Epidermal melanocyte (primary cell): ENCODE data around the gene ERC2.

Experiments used
- DNase-seq: peaks from one replicate; pipeline ENCODE4 v3.0.0; 2011; ENCODE audit warnings: low spot score; ENCODE audit not compliant: insufficient read length

The ERC2 gene

DNA sequence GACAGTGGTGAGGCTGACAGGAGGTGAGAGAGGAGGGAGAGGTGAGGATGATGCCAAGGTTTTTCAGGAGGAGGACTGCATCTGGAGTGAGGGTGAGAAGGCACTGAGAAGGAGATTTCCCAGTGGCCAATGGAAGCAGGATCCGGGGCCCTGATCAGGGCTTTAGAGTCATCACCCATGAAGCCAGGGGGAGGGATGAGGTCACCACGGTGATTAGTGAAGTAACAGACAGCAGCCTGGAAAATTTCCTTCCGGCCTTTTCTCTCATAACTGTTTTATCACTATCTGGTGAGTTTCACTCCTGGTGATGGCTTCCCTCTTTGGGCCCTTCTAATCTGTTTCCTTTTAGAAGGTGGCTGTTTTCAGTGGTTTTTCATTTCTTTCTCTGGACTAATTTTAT, 900.7 kb downstream of the ERC2 start:
- DNase-seq, result no peak

DNA sequence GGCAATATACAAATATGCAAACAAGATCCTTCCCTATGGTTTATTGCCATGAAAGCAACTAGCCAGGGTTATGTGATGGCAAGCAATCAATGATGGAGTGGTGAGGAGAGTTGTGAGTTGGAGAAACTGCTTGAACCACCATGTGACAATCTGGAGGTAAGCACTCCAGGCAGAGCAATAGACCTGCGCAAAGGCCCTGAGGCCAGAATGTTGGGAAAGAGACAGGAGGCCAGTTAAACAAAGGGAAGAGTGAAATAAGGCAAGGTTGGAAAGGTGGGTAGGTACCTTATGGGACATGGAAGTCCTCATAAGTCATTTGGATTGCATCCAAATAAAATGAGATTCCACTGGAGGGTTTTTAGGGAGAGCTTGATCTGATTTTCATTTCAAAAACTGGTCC, 901.1 kb downstream of the ERC2 start:
- no peak for DNase-seq

DNA sequence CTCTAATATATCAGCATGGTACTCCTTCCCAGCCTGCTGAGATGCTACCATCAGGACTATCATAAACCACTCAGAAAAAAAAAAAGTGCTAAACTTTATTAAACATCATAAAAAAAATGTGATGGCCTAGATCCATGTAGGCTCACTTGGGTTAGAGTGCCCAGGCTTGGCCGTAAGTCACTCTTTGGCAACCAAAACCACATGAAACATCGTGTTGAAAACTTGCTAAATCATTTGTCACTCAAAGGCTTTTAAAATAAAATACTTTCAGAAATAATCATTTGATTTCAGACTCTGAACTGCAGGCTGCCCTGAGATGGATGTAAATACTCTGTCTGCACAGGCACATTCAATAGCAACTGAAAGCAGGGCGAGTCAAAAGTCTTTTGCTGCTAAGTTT, 902.7 kb downstream of the ERC2 start:
- no peak for DNase-seq

DNA sequence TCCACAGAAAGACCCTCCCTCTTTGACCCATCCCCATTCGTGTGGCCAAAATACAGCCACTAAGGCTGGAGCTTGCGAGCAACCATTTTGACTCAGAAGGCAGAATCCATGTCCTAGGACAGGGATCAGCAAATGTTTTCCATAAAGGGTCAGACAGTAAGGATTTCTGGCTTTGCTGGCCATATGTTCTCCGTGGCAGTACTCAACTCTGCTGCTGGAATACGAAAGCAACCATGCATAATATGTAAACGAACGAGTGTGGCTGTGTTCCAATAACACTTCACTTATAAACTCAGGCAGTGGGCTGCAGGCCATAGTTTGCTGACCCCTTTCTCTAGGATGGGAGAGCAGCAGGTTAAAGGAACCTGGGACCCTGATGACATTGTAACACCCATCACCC, 903.5 kb downstream of the ERC2 start:
- DNase-seq, result no peak

DNA sequence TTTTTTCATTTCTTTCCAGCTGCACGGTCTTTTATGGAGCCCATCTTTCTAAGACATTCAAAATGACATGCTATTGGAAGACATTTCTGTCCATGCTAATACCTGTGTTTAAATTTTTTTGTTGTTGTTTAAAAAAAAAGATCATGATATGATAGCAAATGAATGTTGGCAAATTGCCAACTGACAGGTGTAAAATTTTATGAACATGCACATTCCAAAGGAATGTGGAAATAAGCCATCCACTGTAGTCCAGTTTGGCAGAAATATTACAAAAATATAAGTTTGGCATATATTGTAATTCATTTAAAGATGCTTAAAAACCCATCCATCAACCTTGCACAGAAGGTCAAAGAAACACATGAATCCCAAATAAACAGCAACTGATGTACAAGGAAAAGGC, 905.6 kb downstream of the ERC2 start:
- DNase-seq, result no peak

DNA sequence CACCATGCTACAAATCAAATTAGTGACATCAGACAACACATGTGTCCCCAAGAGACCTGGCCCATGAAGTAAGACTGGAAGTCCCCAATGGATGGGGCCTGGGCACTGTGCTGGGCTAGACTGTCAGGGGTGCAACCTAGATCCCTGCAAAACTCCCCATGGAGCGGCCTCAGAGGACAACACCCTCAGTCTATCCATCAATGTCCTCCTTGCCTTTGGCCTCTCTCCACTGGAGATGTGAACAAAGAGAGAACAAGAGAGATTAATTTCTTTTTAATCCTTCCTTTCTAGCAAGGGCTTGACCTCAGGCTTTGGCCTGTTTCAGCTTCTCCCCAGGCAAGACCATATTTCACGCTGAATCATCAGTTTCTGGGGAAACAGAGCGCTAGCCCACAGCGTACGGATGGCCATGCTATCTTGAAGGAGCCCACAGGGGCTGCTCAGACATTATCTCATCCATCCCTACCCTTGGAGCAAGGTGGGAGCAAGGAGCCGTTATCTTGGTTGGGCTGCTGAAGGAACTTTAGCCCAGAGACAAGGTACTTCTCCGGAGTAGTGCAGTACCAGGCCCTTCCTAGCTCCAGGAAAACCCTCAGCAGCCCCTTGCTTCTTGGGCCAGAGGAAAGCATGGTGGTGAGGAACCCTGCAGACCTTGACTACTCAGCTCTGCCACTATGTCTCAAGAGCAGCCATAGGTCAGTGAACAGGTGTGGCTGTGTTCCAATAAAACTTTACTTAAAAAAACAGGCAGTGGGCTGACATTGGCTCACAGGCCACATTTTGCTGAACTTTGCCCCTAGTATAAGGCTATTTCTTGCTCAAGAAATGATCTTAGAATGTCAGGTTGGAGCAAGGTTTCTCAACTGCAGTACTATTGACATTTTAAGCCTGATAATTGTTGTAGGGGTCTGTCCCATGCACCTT, 908.5 kb downstream of the ERC2 start:
- no peak for DNase-seq

DNA sequence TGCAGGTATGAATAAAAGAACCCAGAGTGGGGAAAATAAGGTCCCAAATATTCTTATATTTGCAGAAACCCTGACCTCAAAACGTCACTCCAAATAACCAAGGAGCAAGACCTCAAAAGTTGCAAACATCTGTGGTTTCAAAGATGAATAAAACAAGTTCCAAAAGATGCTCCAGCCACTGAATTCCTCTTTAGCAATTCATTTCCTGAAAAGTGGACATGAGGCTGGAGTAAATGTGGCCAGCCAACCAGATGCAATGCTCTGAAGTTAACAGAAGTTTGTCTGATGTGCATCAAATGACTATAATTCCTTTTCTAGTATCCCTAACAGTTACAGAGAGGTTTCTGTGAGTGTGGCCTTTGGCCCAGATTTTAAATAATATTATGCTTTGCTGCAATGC, 910.0 kb downstream of the ERC2 start:
- DNase-seq, result no peak

DNA sequence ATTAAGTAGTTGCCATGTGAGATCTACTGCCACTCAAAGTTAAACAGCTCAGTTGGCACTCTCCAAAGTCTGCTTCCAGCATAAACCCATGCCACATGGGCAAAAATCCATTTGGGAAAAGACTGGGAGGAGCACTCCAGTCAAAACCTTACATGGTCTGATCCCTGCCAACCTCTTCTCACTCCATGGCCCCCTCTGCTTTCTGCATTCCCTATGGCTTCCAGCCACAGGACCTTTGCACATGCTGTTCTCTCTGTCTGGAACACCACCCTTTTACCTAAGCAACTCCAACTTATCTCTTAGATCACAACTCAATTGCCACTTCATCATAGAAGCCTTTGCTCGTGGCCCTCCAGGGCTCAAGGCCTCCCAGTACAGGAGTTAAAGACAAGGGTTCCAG, 910.7 kb downstream of the ERC2 start:
- no peak for DNase-seq

DNA sequence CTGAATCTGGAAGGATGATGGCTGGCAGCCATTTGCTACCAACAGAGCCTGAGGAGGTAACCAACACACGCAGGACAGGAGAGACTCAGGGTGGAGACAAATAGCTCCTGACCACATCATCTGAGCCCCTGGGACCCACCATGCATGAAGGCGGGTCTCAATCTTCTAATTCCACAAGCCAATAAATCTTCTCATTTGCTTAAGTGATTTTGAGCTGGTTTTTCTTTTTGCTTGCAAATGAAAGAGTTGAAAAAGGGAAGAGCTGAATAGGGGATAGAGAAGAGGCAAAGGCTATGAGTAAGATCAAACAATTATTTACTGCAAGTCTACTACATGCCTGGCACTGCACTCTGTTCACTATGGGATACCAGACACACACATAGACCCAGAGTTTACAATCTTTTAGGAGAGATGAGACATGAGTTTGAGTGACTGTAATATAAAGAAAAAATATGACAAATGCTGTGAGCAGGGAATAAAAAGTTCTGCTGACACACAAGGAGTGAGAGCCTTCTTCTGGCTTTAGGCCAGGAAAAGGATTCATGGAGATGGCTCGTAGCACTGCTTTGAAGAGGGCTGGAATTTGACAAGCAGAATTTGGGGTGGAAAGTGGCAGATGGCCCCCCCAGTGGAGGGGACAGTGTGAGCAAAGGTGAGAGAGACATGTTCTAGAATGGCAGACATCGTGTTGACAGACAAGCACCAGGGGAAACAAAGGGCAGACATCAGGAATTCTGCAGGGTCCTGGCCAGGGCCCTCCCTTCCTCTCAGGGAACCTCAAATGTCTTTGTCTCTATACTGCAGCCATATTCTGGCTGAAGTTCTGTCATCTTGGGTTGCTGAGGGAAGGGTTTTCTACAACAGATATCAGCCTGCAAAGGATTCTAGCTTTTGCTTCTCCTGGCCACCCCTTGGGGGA, 911.4 kb downstream of the ERC2 start:
- no peak for DNase-seq

DNA sequence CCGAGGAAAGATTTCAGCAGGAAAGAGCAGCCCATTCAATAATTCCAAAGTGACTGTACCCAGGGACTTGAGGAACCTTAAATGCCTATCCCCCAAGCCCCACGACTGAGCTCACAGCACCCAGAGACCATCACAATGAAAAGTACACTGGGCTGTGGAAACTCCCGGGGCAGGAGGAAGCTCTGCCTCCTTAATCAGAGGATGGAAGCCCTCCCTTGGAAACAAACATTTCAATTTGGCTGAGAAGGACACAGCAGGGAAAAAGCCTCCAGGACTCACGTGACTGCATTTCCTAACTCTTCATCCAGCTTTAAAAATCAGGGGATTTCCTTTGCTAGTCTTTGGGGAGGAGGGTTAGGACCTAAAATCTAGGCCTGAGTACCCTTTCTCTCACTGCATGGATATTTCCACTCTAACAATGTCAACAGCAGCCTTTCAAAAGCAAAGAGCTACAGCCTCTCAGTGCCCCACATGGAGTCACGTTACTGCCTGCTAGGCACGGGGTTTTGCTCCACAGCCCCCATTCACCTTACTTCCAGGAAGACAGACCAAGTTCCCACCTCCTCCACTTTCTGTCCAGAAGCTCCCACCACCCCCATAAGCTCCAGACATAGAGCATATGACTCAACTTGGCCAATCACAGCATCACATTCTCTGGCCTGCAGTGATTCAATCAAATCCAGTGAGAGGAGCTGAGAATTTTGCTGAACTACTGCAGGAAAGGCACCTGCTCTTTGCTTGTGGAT, 912.2 kb downstream of the ERC2 start:
- DNase-seq, result no peak

DNA sequence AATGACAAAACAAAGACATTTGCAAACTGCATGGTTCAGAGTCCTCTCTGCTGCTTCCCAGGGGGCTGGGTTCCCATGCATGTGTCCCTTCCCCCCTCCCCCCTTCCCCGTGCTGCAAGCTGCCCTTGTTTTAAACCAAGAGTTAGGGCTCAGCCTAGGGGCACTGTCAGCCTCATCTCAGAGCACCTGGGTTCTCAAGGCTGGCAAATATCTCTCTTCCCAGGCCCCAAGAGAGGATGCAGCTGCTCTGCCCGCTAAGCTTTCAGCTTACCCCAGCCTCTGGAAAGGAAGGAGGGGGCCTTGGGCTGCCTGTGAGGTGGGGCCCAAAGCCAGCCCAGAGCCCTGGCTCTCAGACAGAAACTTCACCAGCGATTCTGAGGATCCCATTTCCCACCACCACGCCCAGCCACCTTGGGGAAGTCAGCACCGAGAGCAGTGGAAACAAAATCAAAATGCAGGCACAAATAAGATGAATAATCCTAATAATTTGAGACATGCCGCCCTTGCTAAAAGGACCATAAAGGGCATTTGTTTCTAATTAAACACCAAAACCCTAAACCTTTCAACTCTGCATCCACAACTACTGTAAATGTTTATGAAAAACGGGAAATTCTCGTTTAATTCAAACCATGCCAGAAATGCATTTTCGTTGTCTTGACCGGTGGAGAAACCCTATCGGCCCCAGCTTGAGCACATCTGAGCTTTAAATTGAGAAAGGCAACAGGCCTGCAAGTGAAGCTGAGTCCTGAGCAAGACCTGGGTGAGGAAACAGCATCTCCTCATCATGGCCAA, 913.4 kb downstream of the ERC2 start:
- no peak for DNase-seq

DNA sequence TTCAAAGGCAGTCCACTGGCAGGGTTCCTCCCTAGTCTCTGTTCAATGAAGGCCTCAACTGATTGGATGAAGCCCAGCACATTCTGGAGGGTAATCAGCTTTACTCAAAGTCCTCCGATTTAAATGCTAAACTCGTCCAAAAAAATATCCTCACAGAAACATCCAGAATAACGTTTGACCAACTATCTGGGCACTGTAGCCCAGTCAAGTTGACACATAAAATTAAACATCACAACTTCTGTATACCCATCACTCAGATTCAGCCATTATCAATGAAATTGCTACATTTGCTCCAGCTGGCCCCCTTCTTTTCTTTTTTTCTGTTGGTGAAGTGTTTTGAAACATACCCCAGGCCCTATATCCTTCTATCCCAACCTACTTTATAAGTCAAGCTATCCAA, 916.6 kb downstream of the ERC2 start:
- no peak for DNase-seq

DNA sequence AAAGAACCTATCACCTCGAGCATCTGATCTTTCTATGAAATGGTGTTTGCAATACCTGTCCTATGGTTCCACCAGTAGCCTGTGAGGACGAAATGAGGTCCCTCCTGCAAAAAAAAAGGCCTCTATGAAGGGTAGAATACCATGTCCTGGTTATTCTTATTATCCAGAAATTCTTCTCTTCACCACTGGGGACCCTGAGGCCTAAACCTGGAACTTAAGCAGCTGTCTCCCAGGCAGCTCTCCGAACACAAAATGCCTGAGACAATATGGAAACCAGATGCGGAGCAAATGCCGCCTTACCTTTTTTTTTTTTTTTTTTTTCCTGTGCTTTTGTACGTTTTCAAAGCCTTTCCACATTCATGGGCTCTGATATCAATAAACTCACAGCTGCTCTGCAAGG, 919.1 kb downstream of the ERC2 start:
- no peak for DNase-seq

DNA sequence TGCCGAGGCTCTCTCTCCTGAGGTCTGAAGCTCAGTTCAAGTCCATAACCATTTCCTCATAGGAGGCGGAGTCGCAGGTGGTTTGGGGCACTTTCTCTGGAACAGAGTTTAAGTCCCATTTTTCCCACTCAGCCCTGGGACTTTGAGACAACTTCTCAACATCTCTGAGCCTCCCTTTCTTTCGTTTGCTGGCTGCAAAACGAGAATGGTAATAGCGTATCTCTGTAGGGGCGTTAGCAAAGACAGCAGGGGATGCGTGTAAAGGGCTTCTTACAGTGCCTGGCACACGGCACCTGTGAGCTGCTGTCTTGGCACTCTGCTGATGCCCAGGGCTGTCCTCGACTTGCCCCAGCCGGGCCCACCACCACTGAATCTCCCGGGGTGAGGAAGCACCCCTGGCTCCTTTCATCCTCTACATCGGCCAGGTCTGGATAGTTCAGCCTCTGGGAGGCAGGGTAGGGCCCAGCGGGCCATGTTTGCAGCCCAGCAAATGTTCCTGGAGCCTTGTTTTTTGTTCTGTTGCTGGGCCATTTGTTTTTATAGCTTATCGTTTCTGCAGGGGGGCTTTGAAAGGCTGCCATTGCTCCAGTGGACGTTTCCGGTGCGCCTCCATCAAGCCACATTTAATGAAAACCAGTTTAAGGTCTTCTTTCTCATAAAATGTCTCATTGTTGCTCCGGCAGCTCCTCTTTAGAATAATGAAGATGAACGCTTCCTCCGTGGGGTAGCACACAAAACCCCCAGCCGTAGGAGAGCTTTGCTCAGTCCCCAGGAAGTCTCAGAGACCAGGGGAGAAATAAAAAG, 921.2 kb downstream of the ERC2 start:
- DNase-seq, result no peak

DNA sequence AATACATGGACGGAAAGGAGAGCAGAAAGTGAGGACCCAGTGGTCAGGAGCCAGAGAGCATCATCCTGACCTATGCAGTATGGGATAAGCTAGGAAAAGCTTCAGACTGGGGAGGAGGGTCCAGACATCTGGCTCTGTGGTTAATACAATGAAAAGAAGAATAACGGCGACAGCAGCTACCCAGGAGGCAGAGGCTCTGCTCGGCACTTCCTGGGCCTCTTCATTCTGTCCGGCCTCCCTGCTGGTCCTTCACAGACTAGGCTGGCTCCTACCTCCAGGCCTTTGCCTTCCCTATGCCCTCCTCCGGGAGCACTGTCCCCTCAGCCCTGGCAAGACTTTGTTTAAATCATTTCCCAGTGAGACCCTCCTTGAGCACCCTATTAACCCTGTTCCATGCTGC, 922.3 kb downstream of the ERC2 start:
- DNase-seq, result no peak

DNA sequence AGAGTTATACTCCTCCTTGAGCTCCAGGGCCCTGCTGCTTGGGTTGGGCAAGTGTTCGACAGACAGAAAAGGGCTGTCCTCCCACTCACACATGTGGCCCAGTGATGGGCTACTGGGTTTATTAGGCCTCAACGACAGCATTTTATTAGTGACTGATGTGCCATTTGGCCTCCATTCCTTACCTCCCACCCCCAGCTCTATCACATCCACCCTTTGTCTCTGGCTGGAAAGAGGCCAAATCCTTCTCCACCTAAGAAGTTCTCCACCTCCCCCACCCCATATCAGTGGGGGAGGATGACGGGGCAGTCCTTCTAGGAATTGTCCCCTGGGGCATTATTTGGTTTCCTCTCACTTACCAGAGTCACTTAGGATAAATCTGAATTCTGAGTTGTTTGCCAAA, 924.0 kb downstream of the ERC2 start:
- DNase-seq, result no peak

DNA sequence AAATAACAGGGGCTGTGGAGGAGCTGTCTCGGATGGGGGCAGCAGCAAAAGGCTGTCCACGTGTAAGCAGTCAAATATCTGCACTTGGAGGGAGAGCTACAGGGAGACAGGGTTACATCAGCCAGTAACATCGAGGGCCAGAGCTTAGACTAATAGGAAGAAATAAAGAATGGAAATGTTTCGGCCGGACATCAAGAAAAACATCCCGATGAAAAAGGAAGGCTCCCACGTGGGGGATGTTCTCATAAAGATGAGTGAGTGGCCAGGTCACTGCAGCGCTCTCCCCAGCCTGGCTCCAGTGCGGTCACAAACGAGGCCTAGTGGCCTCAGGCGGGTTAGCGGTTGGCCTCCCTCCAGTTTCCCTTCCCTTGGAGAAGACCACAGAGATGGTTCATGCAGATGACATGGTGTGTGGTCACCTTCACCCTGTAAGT, 925.1 kb downstream of the ERC2 start:
- no peak for DNase-seq

DNA sequence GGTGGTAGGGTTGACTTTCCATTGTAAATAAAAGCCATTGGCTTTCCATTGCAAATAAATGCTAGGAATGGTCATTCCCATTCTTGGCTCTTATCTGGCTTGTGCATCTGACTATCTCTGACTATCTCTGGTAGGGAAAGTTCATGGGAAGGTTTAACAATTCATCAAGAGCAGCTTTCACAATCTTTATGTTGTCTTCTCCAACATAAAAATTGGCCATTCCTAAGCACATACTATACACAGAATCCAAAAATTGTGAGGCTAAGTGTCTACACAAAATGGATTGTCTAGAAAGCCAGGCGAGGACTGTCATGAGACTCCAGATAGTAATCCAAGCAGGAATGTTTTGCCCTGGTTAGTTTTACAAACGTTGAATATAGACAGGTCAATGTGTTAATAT, 926.8 kb downstream of the ERC2 start:
- no peak for DNase-seq

DNA sequence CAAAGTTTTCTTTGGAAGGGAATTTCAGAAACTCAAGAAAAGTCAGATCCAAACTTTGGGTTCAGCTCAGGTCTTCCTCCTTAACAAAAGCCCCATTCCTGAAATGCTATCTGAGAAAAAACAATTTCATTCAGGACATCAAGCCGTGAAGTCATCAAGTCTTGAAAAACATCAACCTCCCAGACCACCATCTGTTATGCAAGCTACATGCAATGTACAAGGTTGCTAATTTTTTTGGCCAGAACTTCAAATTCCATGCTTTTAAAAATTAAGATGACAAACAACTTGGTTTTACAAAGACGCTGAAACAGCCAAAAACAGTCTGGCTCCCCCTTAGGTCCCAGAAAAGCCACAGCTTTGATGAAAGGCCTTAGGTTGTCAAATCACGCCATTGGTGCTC, 927.3 kb downstream of the ERC2 start:
- DNase-seq, result no peak

DNA sequence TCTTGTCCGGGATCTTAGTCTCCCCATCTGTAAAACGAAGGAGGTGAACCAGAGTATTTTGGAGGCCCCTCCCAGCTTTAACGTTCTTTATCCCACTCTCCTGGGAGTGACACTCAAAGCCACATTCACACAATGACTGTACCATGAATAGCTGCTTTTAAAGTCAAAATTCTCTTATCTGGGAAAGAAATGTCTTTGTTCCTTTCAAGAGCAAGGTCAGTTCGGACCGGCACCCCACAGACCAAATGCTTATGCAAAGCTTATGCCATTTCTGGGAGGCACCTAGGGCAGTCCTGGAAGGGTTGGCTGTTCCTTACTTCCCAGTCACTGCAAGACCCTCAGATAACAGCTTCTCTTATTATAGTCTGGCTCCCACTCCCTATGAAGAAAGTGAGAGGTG, 927.7 kb downstream of the ERC2 start:
- no peak for DNase-seq
